Breast epithelium (tissue), 4 donors: ENCODE data around the gene ALPK3. TPM values are rescaled to one million over a fixed set of nuclear protein-coding genes. Genes with fewer than 3 reads are reported as not detected.

Experiments used
- DNase-seq, 2 donors: peaks; one replicate each; pipeline ENCODE4 v3.0.0-alpha.2; 2019; ENCODE audit warnings: low spot score in 2 of 2
- H3K27ac ChIP-seq, 2 donors: fragments of 200-600 bp; sonication (generic) in 1 of 2; one replicate each; pipeline ENCODE4 v1.5.1; 2016 to 2019; ENCODE audit warnings: mild to moderate bottlenecking in 1 of 2
- H3K27me3 ChIP-seq, 2 donors: fragments of 200-600 bp; sonication (generic) in 1 of 2; one replicate each; pipeline versions ENCODE4 v1.5.1 to v1.6.0; 2017 to 2019; ENCODE audit warnings: control low read depth in 1 of 2, mild to moderate bottlenecking in 1 of 2
- H3K36me3 ChIP-seq: fragments of 200-600 bp; one replicate; pipeline ENCODE4 v1.5.1; 2019
- H3K4me1 ChIP-seq, 2 donors: fragments of 200-600 bp; sonication (generic); one replicate each; pipeline ENCODE4 v1.5.1; 2016 to 2019; ENCODE audit warnings: control low read depth in 1 of 2
- H3K4me3 ChIP-seq, 3 donors: fragments of 200-600 bp; sonication (generic); 1 replicate in 2 of 3; 2 replicates in 1 of 3; pipeline ENCODE4 v1.5.1; 2016 to 2019; ENCODE audit warnings: mild to moderate bottlenecking in 3 of 3, moderate library complexity in 2 of 3
- H3K9me3 ChIP-seq, 2 donors: fragments of 200-600 bp; sonication (generic) in 1 of 2; one replicate each; pipeline ENCODE4 v1.5.1; 2016 to 2019; ENCODE audit warnings: control low read depth in 1 of 2
- CTCF ChIP-seq, 3 donors: fragments of 450-650 bp; IDR thresholded peaks; one replicate each; pipeline ENCODE4 v1.5.1; 2016 to 2017; ENCODE audit warnings: antibody characterized with exemption in 3 of 3, mild to moderate bottlenecking in 3 of 3, moderate library complexity in 3 of 3
- POLR2A ChIP-seq: fragments of 450-650 bp; IDR thresholded peaks from one replicate; pipeline ENCODE4 v1.6.1; 2016; ENCODE audit warnings: antibody characterized with exemption, mild to moderate bottlenecking, moderate library complexity
- POLR2AphosphoS5 ChIP-seq, 3 donors: sonication (generic); formaldehyde crosslinking; IDR thresholded peaks; one replicate each; pipeline ENCODE4 v1.6.1; 2017; ENCODE audit warnings: antibody characterized with exemption in 3 of 3
- intact Hi-C: fragments of 100-400 bp; cut with DNase I; formaldehyde crosslinking; loops from one replicate; pipeline ENCODE4 v1.15.1; 2023; ENCODE audit warnings: low total_unique reads
- total RNA-seq, 3 donors: library from RNA; depleted of rRNA; stranded (reverse); fragments of >200 nt; gene quantifications; one replicate each; pipeline ENCODE4 v1.1.0, GENCODE V29; 2016

ALPK3 gene
- total RNA-seq, result 1 to 10 TPM; 1.6 to 3.4 (median 2.6) TPM

- Histone ChIP-seq H3K27ac (peak within 1 kb of the TSS in 1 of 2 donors; percentile 45), H3K36me3 (no peaks in the 10 kb centered on the region), H3K27me3 (no peaks in the 10 kb centered on the region), H3K9me3 (no peaks in the 10 kb centered on the region), H3K4me3 (peak within 1 kb of the TSS; percentile 3 to 45 (median 24)), H3K4me1 (no peaks in the 10 kb centered on the region)
- DNase-seq, result no peak
- TF ChIP-seq CTCF (IDR thresholded peaks at IDR 0.05) (no peak), POLR2AphosphoS5 (IDR thresholded peaks at IDR 0.05) (no peak), POLR2A (no peak)
- intact Hi-C loops, result no loop called here
These were observed at the start of gene ALPK3 for GRCh38 chr15:84816694-84817465. ALPK3 (plus strand) TSS chr15:84817356; CDS start chr15:84817453, 97 bp downstream.

- Histone ChIP-seq H3K9me3 (no peaks in the 10 kb centered on the region), H3K4me3 (no peak overlapping the region), H3K36me3 (no peaks in the 10 kb centered on the region), H3K27ac (peak overlapping the region in 1 of 2 donors; percentile 33), H3K27me3 (no peaks in the 10 kb centered on the region), H3K4me1 (peaks cover 0 to 5% of the 10 kb centered on the region in 2 donors)
- TF ChIP-seq CTCF (IDR thresholded peaks at IDR 0.05) (no peak), POLR2A (no peak), POLR2AphosphoS5 (IDR thresholded peaks at IDR 0.05) (no peak)
- intact Hi-C loops, result no loop called here
- DNase-seq, result no peak
These were observed 45.1 kb upstream of the ALPK3 start for GRCh38 chr15:84772031-84772430.

GRCh38 chr15:84772467-84772866 lies 44.7 kb upstream of the ALPK3 start:
- no peaks in the 10 kb centered on the region for H3K36me3 ChIP-seq
- DNase-seq, result no peak
- H3K4me1 ChIP-seq, result peaks cover 0 to 5% of the 10 kb centered on the region in 2 donors
- no peaks in the 10 kb centered on the region for H3K27me3 ChIP-seq
- TF ChIP-seq CTCF (IDR thresholded peaks at IDR 0.05), result no peak
- no peaks in the 10 kb centered on the region for H3K9me3 ChIP-seq
- no peak overlapping the region for H3K4me3 ChIP-seq
- H3K27ac ChIP-seq, result no peak overlapping the region
- intact Hi-C loops, result no loop called here

GRCh38 chr15:84773716-84774115 lies 43.4 kb upstream of the ALPK3 start:
- H3K4me1 ChIP-seq, result peaks cover 0 to 5% of the 10 kb centered on the region in 2 donors
- H3K36me3 ChIP-seq, result no peaks in the 10 kb centered on the region
- DNase-seq, result no peak
- no peak overlapping the region for H3K27ac ChIP-seq
- H3K27me3 ChIP-seq, result no peaks in the 10 kb centered on the region
- intact Hi-C loops, result no loop called here
- no peaks in the 10 kb centered on the region for H3K9me3 ChIP-seq
- TF ChIP-seq POLR2A (no peak), POLR2AphosphoS5 (IDR thresholded peaks at IDR 0.05) (no peak), CTCF (IDR thresholded peaks at IDR 0.05) (no peak)
- no peak overlapping the region for H3K4me3 ChIP-seq

GRCh38 chr15:84775867-84776449 lies 41.2 kb upstream of the ALPK3 start:
- Histone ChIP-seq H3K4me3 (no peak overlapping the region), H3K27me3 (no peaks in the 10 kb centered on the region), H3K36me3 (no peaks in the 10 kb centered on the region), H3K9me3 (no peaks in the 10 kb centered on the region), H3K27ac (peak overlapping the region; percentile 15 to 48), H3K4me1 (peaks cover 0 to 5% of the 10 kb centered on the region in 2 donors)
- intact Hi-C loops, result no loop called here
- TF ChIP-seq POLR2AphosphoS5 (IDR thresholded peaks at IDR 0.05), result no peak
- no peak for TF ChIP-seq CTCF (IDR thresholded peaks at IDR 0.05)
- TF ChIP-seq POLR2A, result no peak
- DNase-seq, result peak; percentile 53 to 68
